GM10248 (cell line): ENCODE results near the gene NTSR1.
A peak's percentile ranks its signal among the peaks of the same experiment; 100 is the strongest.

Source experiments
- CTCF ChIA-PET: fragments of 300-600 bp; sonication (Branson Sonifier 250); formaldehyde crosslinking; extraction: SDS; loops from one replicate; lab custom pipeline; 2021; ENCODE audit warnings: antibody characterized with exemption; lab: Yijun Ruan, JAX
- POLR2A ChIA-PET: fragments of 350-650 bp; sonication (Branson Sonifier 250); formaldehyde crosslinking; extraction: SDS; loops from one replicate; lab custom pipeline; 2020; ENCODE audit warnings: antibody characterized with exemption; lab: Yijun Ruan, JAX
- DNase-seq: peaks from one replicate; pipeline ENCODE4 v3.0.0; 2012; ENCODE audit errors: extremely low spot score
- CTCF ChIP-seq: IDR thresholded peaks from 2 replicates; pipeline ENCODE4 v1.5.1; 2012; ENCODE audit warnings: mild to moderate bottlenecking, low read depth; ENCODE audit errors: extremely low read depth, missing control alignments, control extremely low read depth

Gene NTSR1

GRCh38 chr20:62774762-62775161 lies 66.1 kb downstream of the NTSR1 start:
- POLR2A ChIA-PET = no interaction called here
- no peak for TF ChIP-seq CTCF
- no peak for DNase-seq
- CTCF ChIA-PET = interaction anchor here (1.6 kb wide), 1 partner anchor 9 kb away, joined by 5 read pairs; no protein-coding TSS in a partner anchor

- POLR2A ChIA-PET = no interaction called here
- DNase-seq = no peak
- CTCF ChIA-PET = no interaction called here
- TF ChIP-seq CTCF = no peak
Measured at GRCh38 chr20:62775206-62775605, 66.6 kb downstream of the NTSR1 start.

- CTCF ChIA-PET = no interaction called here
- TF ChIP-seq CTCF = no peak
- POLR2A ChIA-PET = no interaction called here
- DNase-seq = no peak
Measured at GRCh38 chr20:62776035-62776691, 67.5 kb downstream of the NTSR1 start.

GRCh38 chr20:62776692-62777527 lies 68.3 kb downstream of the NTSR1 start:
- TF ChIP-seq CTCF = no peak
- ChIA-PET POLR2A (no interaction called here), CTCF (no interaction called here)
- DNase-seq = peak; percentile 81

GRCh38 chr20:62777528-62777830 lies 68.8 kb downstream of the NTSR1 start:
- TF ChIP-seq CTCF = no peak
- DNase-seq = no peak
- ChIA-PET CTCF (no interaction called here), POLR2A (no interaction called here)

GRCh38 chr20:62778058-62778457 lies 69.4 kb downstream of the NTSR1 start:
- ChIA-PET CTCF (no interaction called here), POLR2A (no interaction called here)
- no peak for TF ChIP-seq CTCF
- DNase-seq = no peak
